H9 (cell line): ENCODE results near the gene CNTFR. TPM values are rescaled to one million over a fixed set of nuclear protein-coding genes. Genes with fewer than 3 reads are reported as not detected.

ENCODE experiments used
- DNase-seq: peaks from one replicate; pipeline ENCODE4 v3.0.0-alpha.2; 2017
- H2AFZ ChIP-seq: one replicate; pipeline ENCODE4 v1.6.1; 2013; ENCODE audit warnings: mild to moderate bottlenecking, low read length, control low read depth, moderate library complexity
- H2AK5ac ChIP-seq: 2 replicates; pipeline ENCODE4 v1.6.1; 2013; ENCODE audit warnings: low read length, control low read depth, mixed read lengths; ENCODE audit not compliant: insufficient read length
- H2BK120ac ChIP-seq: one replicate; pipeline ENCODE4 v1.6.1; 2013; ENCODE audit warnings: low read depth, mild to moderate bottlenecking, low read length, control low read depth, inconsistent platforms; ENCODE audit not compliant: poor library complexity, severe bottlenecking
- H2BK12ac ChIP-seq: 2 replicates; pipeline ENCODE4 v1.6.1; 2013; ENCODE audit warnings: low read length, control low read depth, mixed read lengths, low read depth; ENCODE audit not compliant: insufficient read length
- H2BK15ac ChIP-seq: 2 replicates; pipeline ENCODE4 v1.6.1; 2013; ENCODE audit warnings: low read depth, low read length, control low read depth
- H2BK20ac ChIP-seq: one replicate; pipeline ENCODE4 v1.6.1; 2013; ENCODE audit warnings: low read depth, mild to moderate bottlenecking, low read length, control low read depth, inconsistent platforms; ENCODE audit not compliant: poor library complexity, severe bottlenecking
- H2BK5ac ChIP-seq: 2 replicates; pipeline ENCODE4 v1.6.1; 2013; ENCODE audit warnings: low read length, control low read depth, mixed read lengths; ENCODE audit not compliant: insufficient read length
- H3K14ac ChIP-seq: 2 replicates; pipeline ENCODE4 v1.6.1; 2013; ENCODE audit warnings: low read length, control low read depth; ENCODE audit not compliant: insufficient read depth
- H3K18ac ChIP-seq: 2 replicates; pipeline ENCODE4 v1.6.1; 2013; ENCODE audit warnings: low read depth, mild to moderate bottlenecking, mixed read lengths, low read length, control low read depth; ENCODE audit not compliant: insufficient read length
- H3K23ac ChIP-seq: 2 replicates; pipeline ENCODE4 v1.6.1; 2013; ENCODE audit warnings: low read length, control low read depth, mixed read lengths, low read depth; ENCODE audit not compliant: insufficient read length
- H3K23me2 ChIP-seq: 2 replicates; pipeline ENCODE4 v1.6.1; 2013; ENCODE audit warnings: low read depth, mild to moderate bottlenecking, mixed read lengths, low read length, control low read depth; ENCODE audit not compliant: insufficient read length, poor library complexity, severe bottlenecking
- H3K27ac ChIP-seq: 2 replicates; pipeline ENCODE4 v1.5.1; 2013; ENCODE audit warnings: low read length, control low read depth, mixed read lengths, low read depth; ENCODE audit not compliant: insufficient read length
- H3K27me3 ChIP-seq: 2 replicates; pipeline ENCODE4 v1.6.1; 2013; ENCODE audit warnings: low read length, control low read depth, inconsistent platforms; ENCODE audit not compliant: insufficient read depth
- H3K4ac ChIP-seq: 2 replicates; pipeline ENCODE4 v1.6.1; 2013; ENCODE audit warnings: low read depth, mild to moderate bottlenecking, control low read depth, inconsistent platforms, low read length, moderate library complexity
- H3K4me1 ChIP-seq: 2 replicates; pipeline ENCODE4 v1.6.1; 2013; ENCODE audit warnings: low read length, control low read depth, inconsistent platforms; ENCODE audit not compliant: insufficient read depth
- H3K4me2 ChIP-seq: 2 replicates; pipeline ENCODE4 v1.6.1; 2013; ENCODE audit warnings: low read length, control low read depth, mixed read lengths; ENCODE audit not compliant: insufficient read length, insufficient read depth
- H3K56ac ChIP-seq: 2 replicates; pipeline ENCODE4 v1.6.1; 2013; ENCODE audit warnings: low read depth, mild to moderate bottlenecking, mixed read lengths, low read length, control low read depth; ENCODE audit not compliant: insufficient read length
- H3K79me1 ChIP-seq: 2 replicates; pipeline ENCODE4 v1.6.1; 2013; ENCODE audit warnings: low read depth, mild to moderate bottlenecking, moderate library complexity, low read length, control low read depth, inconsistent platforms; ENCODE audit not compliant: insufficient read depth, poor library complexity, severe bottlenecking
- H3K79me2 ChIP-seq: 2 replicates; pipeline ENCODE4 v1.6.1; 2013; ENCODE audit warnings: low read length, control low read depth, inconsistent platforms; ENCODE audit not compliant: insufficient read depth
- H3K9ac ChIP-seq: 2 replicates; pipeline ENCODE4 v1.6.1; 2013; ENCODE audit warnings: low read length, control low read depth, mixed read lengths; ENCODE audit not compliant: insufficient read length; ENCODE audit errors: extremely low read depth
- H3K9me3 ChIP-seq: one replicate; pipeline ENCODE4 v1.6.1; 2013; ENCODE audit warnings: low read depth, low read length, inconsistent platforms; ENCODE audit not compliant: control insufficient read depth
- H3T11ph ChIP-seq: one replicate; pipeline ENCODE4 v1.6.1; 2013; ENCODE audit warnings: mild to moderate bottlenecking, low read length, control low read depth, inconsistent platforms
- H4K20me1 ChIP-seq: one replicate; pipeline ENCODE4 v1.6.1; 2013; ENCODE audit not compliant: control insufficient read depth, insufficient read length, insufficient read depth
- H4K5ac ChIP-seq: 2 replicates; pipeline ENCODE4 v1.6.1; 2013; ENCODE audit warnings: low read depth, mild to moderate bottlenecking, mixed read lengths, low read length, control low read depth; ENCODE audit not compliant: insufficient read length
- H4K8ac ChIP-seq: replicated peaks from 2 replicates; pipeline ENCODE4 v1.6.1; 2013; ENCODE audit warnings: low read length, control low read depth, mixed read lengths, low read depth; ENCODE audit not compliant: insufficient read length
- H4K91ac ChIP-seq: 2 replicates; pipeline ENCODE4 v1.6.1; 2013; ENCODE audit warnings: low read depth, mild to moderate bottlenecking, moderate library complexity, mixed read lengths, low read length, control low read depth; ENCODE audit not compliant: insufficient read length
- H3K27ac Mint-ChIP-seq, 3 experiments: 2 replicates in 2 of 3; 3 replicates in 1 of 3; pipeline ENCODE4 v1.8.0; 2020 to 2021; ENCODE audit warnings: mixed read lengths in 3 of 3, mild to moderate bottlenecking in 1 of 3, moderate library complexity in 1 of 3
- H3K27me3 Mint-ChIP-seq: 2 replicates; pipeline ENCODE4 v1.8.0; 2021; ENCODE audit warnings: low read depth, mild to moderate bottlenecking, moderate library complexity, mixed read lengths
- H3K36me3 Mint-ChIP-seq, 3 experiments: 2 replicates in 2 of 3; 3 replicates in 1 of 3; pipeline ENCODE4 v1.8.0; 2020 to 2021; ENCODE audit warnings: low read depth in 3 of 3, mixed read lengths in 3 of 3; ENCODE audit not compliant: insufficient read depth in 1 of 3
- H3K4me1 Mint-ChIP-seq, 2 experiments: 2 replicates each; pipeline ENCODE4 v1.8.0; 2020; ENCODE audit warnings: mixed read lengths in 2 of 2
- H3K4me3 Mint-ChIP-seq, 2 experiments: 2 replicates in 1 of 2; 3 replicates in 1 of 2; pipeline ENCODE4 v1.8.0; 2020 to 2021; ENCODE audit warnings: mild to moderate bottlenecking in 2 of 2, mixed read lengths in 2 of 2, moderate library complexity in 1 of 2
- H3K9me3 Mint-ChIP-seq, 2 experiments: 2 replicates in 1 of 2; 3 replicates in 1 of 2; pipeline ENCODE4 v1.8.0; 2020; ENCODE audit warnings: mild to moderate bottlenecking in 2 of 2, mixed read lengths in 2 of 2, moderate library complexity in 1 of 2
- WGBS: extraction: QIAGEN DNeasy Blood & Tissue Kit; methylation state at CpG from one replicate; pipeline ENCODE4 v1.1.7; 2013; ENCODE audit warnings: missing lambda C conversion rate, low lambda C conversion rate, mixed read lengths; ENCODE audit not compliant: insufficient read length; ENCODE audit errors: extremely low coverage; 5-methylcytosine and 5-hydroxymethylcytosine counted together
- total RNA-seq: library from RNA; stranded (reverse); gene quantifications from 2 replicates; pipeline ENCODE4 v1.2.1, GENCODE V29; 2021
- TF ChIP-seq, protein P1 (sequence below): fragments of 200-600 bp; sonication (generic); conservative IDR thresholded peaks from 3 replicates; pipeline ENCODE4 v1.8.0; 2021; ENCODE audit warnings: antibody characterized with exemption, mild to moderate bottlenecking

CNTFR gene
- total RNA-seq, 1 experiment from 2014 or later, result 0.55 TPM

DNA sequence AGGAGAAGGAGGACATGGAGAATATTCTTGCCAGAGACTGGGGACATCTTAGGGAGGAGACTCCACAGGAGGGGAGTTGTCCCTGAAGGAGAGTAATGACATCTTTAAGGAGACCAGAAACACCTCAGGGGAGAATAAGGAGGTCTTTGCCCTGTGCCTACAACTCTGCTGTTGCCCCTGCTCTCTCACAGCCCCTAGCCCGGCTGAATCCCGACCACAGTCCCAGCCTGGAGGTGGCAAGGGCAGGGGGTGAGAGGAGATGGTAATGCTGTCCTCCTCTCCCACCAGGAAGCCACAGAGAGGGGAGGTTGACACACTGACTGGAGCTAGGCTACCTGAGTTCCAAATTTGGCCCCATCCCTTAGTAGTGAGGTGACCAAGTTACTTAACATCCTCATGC, 36.5 kb downstream of the CNTFR start:
- Histone ChIP-seq H4K8ac (no peak overlapping the region), H3K9me3 (no peaks in the 10 kb centered on the region), H3K56ac (no peak overlapping the region), H3K4me1 (peaks cover 5% of the 10 kb centered on the region; the same call in 1 of the 2 replicates), H3K23me2 (no peaks in the 10 kb centered on the region), H2BK120ac (no peak overlapping the region), H4K5ac (no peak overlapping the region), H2BK20ac (no peak overlapping the region), H3K4ac (no peak overlapping the region), H2BK12ac (no peak overlapping the region), H3K27ac (no peak overlapping the region), H3K18ac (no peak overlapping the region), H3K79me2 (no peaks in the 10 kb centered on the region), H2BK15ac (no peak overlapping the region), H3K9ac (no peak overlapping the region), H3K23ac (no peak overlapping the region), H3K14ac (no peak overlapping the region), H2AK5ac (no peak overlapping the region), H4K91ac (no peak overlapping the region), H4K20me1 (no peaks in the 10 kb centered on the region), H3K4me2 (no peak overlapping the region), H3T11ph (no peak overlapping the region), H2BK5ac (no peak overlapping the region), H3K79me1 (no peaks in the 10 kb centered on the region), H2AFZ (no peak overlapping the region), H3K27me3 (no peaks in the 10 kb centered on the region)
- DNase-seq, result no peak
- Mint-ChIP-seq H3K9me3 (no peaks in the 10 kb centered on the region; a peak in 1 of 5 replicates), H3K27me3 (peaks cover 9% of the 10 kb centered on the region), H3K4me1 (peaks cover 17 to 30% of the 10 kb centered on the region in 2 experiments), H3K27ac (no peak overlapping the region; a peak in 1 of 7 replicates), H3K36me3 (no peaks in the 10 kb centered on the region), H3K4me3 (no peak overlapping the region; a peak in 1 of 5 replicates)
- WGBS, result no CpG with 5 or more reads among the region's 2 CpGs
- TF ChIP-seq, protein P1, sequence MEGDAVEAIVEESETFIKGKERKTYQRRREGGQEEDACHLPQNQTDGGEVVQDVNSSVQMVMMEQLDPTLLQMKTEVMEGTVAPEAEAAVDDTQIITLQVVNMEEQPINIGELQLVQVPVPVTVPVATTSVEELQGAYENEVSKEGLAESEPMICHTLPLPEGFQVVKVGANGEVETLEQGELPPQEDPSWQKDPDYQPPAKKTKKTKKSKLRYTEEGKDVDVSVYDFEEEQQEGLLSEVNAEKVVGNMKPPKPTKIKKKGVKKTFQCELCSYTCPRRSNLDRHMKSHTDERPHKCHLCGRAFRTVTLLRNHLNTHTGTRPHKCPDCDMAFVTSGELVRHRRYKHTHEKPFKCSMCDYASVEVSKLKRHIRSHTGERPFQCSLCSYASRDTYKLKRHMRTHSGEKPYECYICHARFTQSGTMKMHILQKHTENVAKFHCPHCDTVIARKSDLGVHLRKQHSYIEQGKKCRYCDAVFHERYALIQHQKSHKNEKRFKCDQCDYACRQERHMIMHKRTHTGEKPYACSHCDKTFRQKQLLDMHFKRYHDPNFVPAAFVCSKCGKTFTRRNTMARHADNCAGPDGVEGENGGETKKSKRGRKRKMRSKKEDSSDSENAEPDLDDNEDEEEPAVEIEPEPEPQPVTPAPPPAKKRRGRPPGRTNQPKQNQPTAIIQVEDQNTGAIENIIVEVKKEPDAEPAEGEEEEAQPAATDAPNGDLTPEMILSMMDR, result no peak
